Cardiac fibroblast (primary cell): ENCODE measurements around the gene DHRS4L2.

ENCODE experiments used
- DNase-seq, 2 donors: peaks; one replicate each; pipeline versions ENCODE4 v3.0.0 to v3.0.0-alpha.2; 2010; ENCODE audit warnings: low read depth in 2 of 2
- H3K4me3 ChIP-seq, 2 donors: replicated peaks in 1 of 2; 1 replicate in 1 of 2; 2 replicates in 1 of 2; pipeline ENCODE4 v1.5.1; 2011; ENCODE audit warnings: low read depth in 2 of 2, low read length in 2 of 2, mild to moderate bottlenecking in 2 of 2, moderate library complexity in 1 of 2
- CTCF ChIP-seq: IDR thresholded peaks from one replicate; pipeline ENCODE4 v1.5.1; 2011; ENCODE audit warnings: low read depth, mild to moderate bottlenecking, low read length, inconsistent platforms

The DHRS4L2 gene

GRCh38 chr14:24051176-24051788, 62.6 kb downstream of the DHRS4L2 start:
- DNase-seq = no peak
- no peak for TF ChIP-seq CTCF
- H3K4me3 ChIP-seq = peak overlapping the region; percentile 44 to 54

GRCh38 chr14:24051789-24052655, 63.3 kb downstream of the DHRS4L2 start, which contains the start of gene CARMIL3:
TSS of gene CARMIL3 (plus strand) at chr14:24052009. CDS start at chr14:24052154, 145 bp downstream.
- DNase-seq = peak; percentile 32 to 52
- H3K4me3 ChIP-seq = peak within 1 kb of the TSS; percentile 49 to 54
- TF ChIP-seq CTCF = no peak

GRCh38 chr14:24052656-24053547, 64.2 kb downstream of the DHRS4L2 start:
- no peak for TF ChIP-seq CTCF
- DNase-seq = no peak
- peak overlapping the region in 1 of 2 donors; percentile 49 for H3K4me3 ChIP-seq

GRCh38 chr14:24053548-24054323, 65.0 kb downstream of the DHRS4L2 start:
- DNase-seq = no peak
- H3K4me3 ChIP-seq = no peak overlapping the region
- TF ChIP-seq CTCF = no peak

GRCh38 chr14:24054324-24054641, 65.6 kb downstream of the DHRS4L2 start:
- no peak for DNase-seq
- no peak for TF ChIP-seq CTCF
- no peak overlapping the region for H3K4me3 ChIP-seq

GRCh38 chr14:24054646-24055045, 65.9 kb downstream of the DHRS4L2 start:
- no peak for DNase-seq
- TF ChIP-seq CTCF = no peak
- H3K4me3 ChIP-seq = no peak overlapping the region
